ENCODE measurements around the gene CGREF1.

GRCh38 chr2:27115519-27115918 lies 3.4 kb downstream of the CGREF1 start:
- no peak for TF ChIP-seq CTCF (conservative IDR thresholded peaks at IDR 0.05; ENCODE audit: low read length)
- no peak for TF ChIP-seq EZH2phosphoT487 (IDR thresholded peaks at IDR 0.05; ENCODE audit: borderline replicate concordance, low read depth, low read length)
